ENCODE results near the gene FCSK. TPM values are rescaled to one million over a fixed set of nuclear protein-coding genes. Genes with fewer than 3 reads are reported as not detected.
A peak's percentile ranks its signal among the peaks of the same experiment; 100 is the strongest.

FCSK gene
- total and polyA plus RNA-seq, 2 of the 13 experiments (the other 11 are each of a cell fraction or from before 2014, with no cell fraction given) = 9.1 to 19.2 TPM

GRCh38 chr16:70416748-70417616 lies 37.4 kb upstream of the FCSK start (continued):
- TF ChIP-seq ZBTB44 (CRISPR knock-in tag; IDR thresholded peaks at IDR 0.05) (no peak), STAT5B (CRISPR knock-in tag; IDR thresholded peaks at IDR 0.05) (no peak), TP53 (CRISPR knock-in tag; conservative IDR thresholded peaks at IDR 0.05) (no peak), SP4 (CRISPR knock-in tag; IDR thresholded peaks at IDR 0.05) (peak; percentile 14; the same call in 1 of the 2 replicates), TERF1 (CRISPR knock-in tag; IDR thresholded peaks at IDR 0.05) (no peak), ZNF10 (CRISPR knock-in tag; IDR thresholded peaks at IDR 0.05; ENCODE audit: borderline replicate concordance, low read depth) (no peak), MNT (IDR thresholded peaks at IDR 0.05) (no peak), PAWR (CRISPR knock-in tag; IDR thresholded peaks at IDR 0.05; ENCODE audit: borderline replicate concordance) (no peak), SIN3A (IDR thresholded peaks at IDR 0.05; ENCODE audit: borderline replicate concordance, low read depth, low read length) (no peak), HMGXB4 (CRISPR knock-in tag; IDR thresholded peaks at IDR 0.05; ENCODE audit: borderline replicate concordance in 1 of 2, low read depth in 1 of 2) (peak in 1 of 2 experiments; percentile 21; a peak in 1 of 4 replicates), MIER3 (CRISPR knock-in tag; IDR thresholded peaks at IDR 0.05; ENCODE audit: borderline replicate concordance) (no peak), TEAD3 (CRISPR knock-in tag; optimal IDR thresholded peaks at IDR 0.05; ENCODE audit: borderline replicate concordance) (no peak), DZIP1 (CRISPR knock-in tag; IDR thresholded peaks at IDR 0.05) (no peak), TRIM24 (CRISPR knock-in tag; IDR thresholded peaks at IDR 0.05) (no peak), ZBTB26 (CRISPR knock-in tag; IDR thresholded peaks at IDR 0.05; ENCODE audit: borderline replicate concordance) (no peak), ZNF136 (CRISPR knock-in tag; IDR thresholded peaks at IDR 0.05; ENCODE audit: low read depth) (no peak), SAFB2 (CRISPR knock-in tag; IDR thresholded peaks at IDR 0.05; ENCODE audit: borderline replicate concordance, low read depth) (no peak)

Data from HepG2 (cell line).